PFSK-1 (cell line): ENCODE results near the gene HOXB6.

Experiments
- SIN3A ChIP-seq: IDR thresholded peaks from 2 replicates; pipeline ENCODE4 v1.6.1; 2012; ENCODE audit warnings: mild to moderate bottlenecking, low read length, moderate library complexity, borderline replicate concordance; ENCODE audit not compliant: insufficient read depth
- TAF1 ChIP-seq: IDR thresholded peaks from 2 replicates; pipeline ENCODE4 v1.6.1; 2012; ENCODE audit warnings: low read length, control low read depth, borderline replicate concordance; ENCODE audit not compliant: insufficient read depth

GRCh38 chr17:48610282-48611211 lies 5.8 kb upstream of the HOXB6 start, which contains the start of gene HOXB7:
- no peak for TF ChIP-seq SIN3A
- no peak for TF ChIP-seq TAF1
